Dermis blood vessel endothelial cell (primary cell): ENCODE data around the gene SNF8. TPM values are rescaled to one million over a fixed set of nuclear protein-coding genes. Genes with fewer than 3 reads are reported as not detected.
A peak's percentile ranks its signal among the peaks of the same experiment; 100 is the strongest.

Experiments
- DNase-seq: peaks from one replicate; pipeline ENCODE4 v3.0.0; 2010
- total RNA-seq: library from RNA; depleted of rRNA; stranded (reverse); fragments of >200 nt; gene quantifications from 2 replicates; pipeline ENCODE4 v1.2.3, GENCODE V29; 2014

SNF8 gene
- total RNA-seq, 1 donor from 2014 or later, result 127 TPM

- DNase-seq, result no peak
These were observed 15.5 kb downstream of the SNF8 start for GRCh38 chr17:48928876-48929811.

- DNase-seq, result no peak
These were observed 16.5 kb downstream of the SNF8 start for GRCh38 chr17:48927978-48928745.

- DNase-seq, result no peak
These were observed 18.7 kb downstream of the SNF8 start for GRCh38 chr17:48925991-48926342.

- DNase-seq, result no peak
These were observed 19.2 kb downstream of the SNF8 start for GRCh38 chr17:48925251-48925990.

GRCh38 chr17:48915459-48916282, 29.0 kb downstream of the SNF8 start:
- peak; percentile 65 for DNase-seq

- no peak for DNase-seq
These were observed 32.2 kb downstream of the SNF8 start for GRCh38 chr17:48912476-48912875.

GRCh38 chr17:48910370-48910769, 34.3 kb downstream of the SNF8 start:
- DNase-seq, result peak; percentile 26

GRCh38 chr17:48909783-48910182, 34.9 kb downstream of the SNF8 start:
- DNase-seq, result peak; percentile 29

GRCh38 chr17:48908853-48909394, 35.7 kb downstream of the SNF8 start:
- DNase-seq, result peak; percentile 91

- DNase-seq, result peak; percentile 96
These were observed 36.4 kb downstream of the SNF8 start, which contains the start of gene UBE2Z for GRCh38 chr17:48908047-48908843. UBE2Z (plus strand) TSS chr17:48908407; CDS start chr17:48908504, 97 bp downstream.

- peak; percentile 71 for DNase-seq
These were observed 37.0 kb downstream of the SNF8 start for GRCh38 chr17:48907713-48908046.

GRCh38 chr17:48905987-48906515, 38.6 kb downstream of the SNF8 start:
- DNase-seq, result no peak

- no peak for DNase-seq
These were observed 40.2 kb downstream of the SNF8 start for GRCh38 chr17:48904428-48904827.

GRCh38 chr17:48903401-48903800, 41.2 kb downstream of the SNF8 start:
- DNase-seq, result no peak

- DNase-seq, result no peak
These were observed 43.4 kb downstream of the SNF8 start for GRCh38 chr17:48901241-48901640.

GRCh38 chr17:48894886-48895285, 49.8 kb downstream of the SNF8 start:
- DNase-seq, result no peak

- no peak for DNase-seq
These were observed 50.8 kb downstream of the SNF8 start for GRCh38 chr17:48893646-48894508.

GRCh38 chr17:48892940-48893645, 51.5 kb downstream of the SNF8 start:
- DNase-seq, result peak; percentile 28

- DNase-seq, result no peak
These were observed 54.6 kb downstream of the SNF8 start for GRCh38 chr17:48890086-48890485.
